Upper lobe of left lung (tissue), 6 donors: ENCODE results near the gene MYLK. TPM values are rescaled to one million over a fixed set of nuclear protein-coding genes. Genes with fewer than 3 reads are reported as not detected.

Experiments used
- ATAC-seq, 2 donors: fragments of 200-7000 bp; cut with Tn5 transposase; one replicate each; pipeline ENCODE4 v1.9.1; 2022; ENCODE audit warnings: mild to moderate bottlenecking in 2 of 2, moderate library complexity in 2 of 2; ENCODE audit not compliant: low FRiP score in 2 of 2
- DNase-seq, 2 donors: peaks; one replicate each; pipeline ENCODE4 v3.0.0-alpha.2; 2019 to 2020
- H3K27ac ChIP-seq, 4 donors: fragments of 200-600 bp; sonication (generic); one replicate each; pipeline ENCODE4 v1.5.1; 2016 to 2019
- H3K27me3 ChIP-seq, 4 donors: fragments of 200-600 bp; sonication (generic); one replicate each; pipeline ENCODE4 v1.5.1; 2017 to 2019
- H3K36me3 ChIP-seq, 4 donors: fragments of 200-600 bp; sonication (generic); one replicate each; pipeline ENCODE4 v1.5.1; 2016 to 2019
- H3K4me1 ChIP-seq, 4 donors: fragments of 200-600 bp; sonication (generic); one replicate each; pipeline ENCODE4 v1.5.1; 2018 to 2019
- H3K4me3 ChIP-seq, 4 donors: fragments of 200-600 bp; sonication (generic); one replicate each; pipeline ENCODE4 v1.5.1; 2017 to 2019; ENCODE audit warnings: mild to moderate bottlenecking in 2 of 4, moderate library complexity in 1 of 4
- H3K9me3 ChIP-seq, 4 donors: fragments of 200-600 bp; sonication (generic); one replicate each; pipeline ENCODE4 v1.5.1; 2018 to 2019
- EP300 ChIP-seq, 4 donors: sonication (generic); formaldehyde crosslinking; IDR thresholded peaks; one replicate each; pipeline ENCODE4 v1.5.1; 2017; ENCODE audit warnings: antibody characterized with exemption in 4 of 4, control low read depth in 2 of 4
- POLR2A ChIP-seq, 4 donors: fragments of 450-650 bp; IDR thresholded peaks; one replicate each; pipeline ENCODE4 v1.5.1; 2016 to 2017; ENCODE audit warnings: antibody characterized with exemption in 4 of 4, mild to moderate bottlenecking in 2 of 4
- POLR2AphosphoS5 ChIP-seq, 2 donors: sonication (generic); formaldehyde crosslinking; IDR thresholded peaks; one replicate each; pipeline ENCODE4 v1.5.1; 2017; ENCODE audit warnings: antibody characterized with exemption in 2 of 2
- WGBS, 2 donors: methylation state at CpG; one replicate each; pipeline ENCODE4 v1.1.5; 2017 to 2018; 5-methylcytosine and 5-hydroxymethylcytosine counted together
- total RNA-seq, 6 donors: library from RNA; depleted of rRNA in 4 of 6; stranded (reverse); fragments of >200 nt in 4 of 6; gene quantifications; one replicate each; pipeline versions ENCODE4 v1.1.0 to v1.2.1, GENCODE V29; 2016 to 2021
- TF ChIP-seq, protein P1 (sequence below), 6 experiments: fragments of 450-650 bp in 4 of 6; fragments of 200-600 bp in 2 of 6; sonication (generic) in 2 of 6; IDR thresholded peaks; one replicate each; pipeline ENCODE4 v1.5.1; 2016 to 2019; ENCODE audit warnings: antibody characterized with exemption in 6 of 6
- donor health status: DM: no; HTN: no; CAD: no; lungs with moderate emphysema.
- donor health status: DM: no; HTN: yes; CAD: no; lungs with severe emphysema.

MYLK gene
- total RNA-seq, 6 donors from 2014 or later = 105 to 378 (median 160) TPM

DNA sequence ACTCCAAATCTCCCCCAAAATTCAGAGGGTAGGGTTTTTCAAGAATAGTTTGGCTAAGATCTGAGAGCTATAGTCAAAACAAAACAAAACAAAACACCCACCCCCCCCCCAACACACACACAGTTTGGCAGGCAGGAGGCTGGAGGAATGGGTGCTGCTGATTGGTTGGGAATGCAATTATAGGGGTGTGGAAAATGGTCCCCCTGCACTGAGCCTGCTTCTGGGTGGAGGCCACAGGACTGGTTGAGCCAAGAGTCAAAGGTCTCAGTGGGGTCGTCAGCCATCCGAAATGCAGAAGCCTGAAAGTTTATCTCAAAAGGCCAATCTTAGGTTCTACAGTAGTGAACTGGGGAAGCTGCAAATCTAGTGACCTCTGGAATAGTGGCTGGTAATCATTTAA lies 296.7 kb downstream of the MYLK start:
- ATAC-seq (no peak), DNase-seq (no peak)
- WGBS, 2 donors = 83 to 95% methylated on average over 2 of the region's 2 CpGs
- H3K9me3 ChIP-seq = peaks cover 0 to 11% (median 8%) of the 10 kb centered on the region in 4 donors
- no peaks in the 10 kb centered on the region for H3K27me3 ChIP-seq
- TF ChIP-seq POLR2AphosphoS5 (IDR thresholded peaks at IDR 0.05) (no peak), EP300 (IDR thresholded peaks at IDR 0.05) (no peak), POLR2A (IDR thresholded peaks at IDR 0.05) (no peak)
- TF ChIP-seq, protein P1, sequence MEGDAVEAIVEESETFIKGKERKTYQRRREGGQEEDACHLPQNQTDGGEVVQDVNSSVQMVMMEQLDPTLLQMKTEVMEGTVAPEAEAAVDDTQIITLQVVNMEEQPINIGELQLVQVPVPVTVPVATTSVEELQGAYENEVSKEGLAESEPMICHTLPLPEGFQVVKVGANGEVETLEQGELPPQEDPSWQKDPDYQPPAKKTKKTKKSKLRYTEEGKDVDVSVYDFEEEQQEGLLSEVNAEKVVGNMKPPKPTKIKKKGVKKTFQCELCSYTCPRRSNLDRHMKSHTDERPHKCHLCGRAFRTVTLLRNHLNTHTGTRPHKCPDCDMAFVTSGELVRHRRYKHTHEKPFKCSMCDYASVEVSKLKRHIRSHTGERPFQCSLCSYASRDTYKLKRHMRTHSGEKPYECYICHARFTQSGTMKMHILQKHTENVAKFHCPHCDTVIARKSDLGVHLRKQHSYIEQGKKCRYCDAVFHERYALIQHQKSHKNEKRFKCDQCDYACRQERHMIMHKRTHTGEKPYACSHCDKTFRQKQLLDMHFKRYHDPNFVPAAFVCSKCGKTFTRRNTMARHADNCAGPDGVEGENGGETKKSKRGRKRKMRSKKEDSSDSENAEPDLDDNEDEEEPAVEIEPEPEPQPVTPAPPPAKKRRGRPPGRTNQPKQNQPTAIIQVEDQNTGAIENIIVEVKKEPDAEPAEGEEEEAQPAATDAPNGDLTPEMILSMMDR (IDR thresholded peaks at IDR 0.05) = no peak
- peaks cover 6 to 31% (median 21%) of the 10 kb centered on the region in 4 donors for H3K4me1 ChIP-seq
- H3K36me3 ChIP-seq = peaks cover 0 to 5% (median 0%) of the 10 kb centered on the region in 4 donors
- H3K27ac ChIP-seq = no peak overlapping the region
- H3K4me3 ChIP-seq = no peak overlapping the region

DNA sequence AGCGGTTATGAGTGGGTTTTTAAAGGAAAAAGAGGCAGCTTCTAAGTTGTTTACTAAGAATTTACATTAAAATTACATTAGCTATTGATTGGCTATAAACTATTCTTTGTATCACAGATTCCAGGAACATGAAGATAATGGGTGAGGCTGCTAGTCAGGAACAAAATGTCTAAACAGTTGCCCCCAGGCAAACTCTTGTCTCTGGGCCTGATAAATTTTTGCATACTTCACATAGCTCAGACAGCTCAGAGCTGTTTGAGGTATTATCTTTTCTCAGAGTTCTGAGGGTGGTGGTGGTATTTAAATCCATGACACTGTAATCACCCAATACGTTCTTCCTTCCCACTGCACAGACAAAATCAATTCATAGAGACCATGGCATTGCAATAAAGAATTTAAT lies 297.2 kb downstream of the MYLK start:
- WGBS, 2 donors = 75 to 86% methylated on average over 2 of the region's 2 CpGs
- TF ChIP-seq POLR2AphosphoS5 (IDR thresholded peaks at IDR 0.05) (no peak), POLR2A (IDR thresholded peaks at IDR 0.05) (no peak), EP300 (IDR thresholded peaks at IDR 0.05) (no peak)
- TF ChIP-seq, protein P1 (IDR thresholded peaks at IDR 0.05) = no peak
- no peak for DNase-seq

DNA sequence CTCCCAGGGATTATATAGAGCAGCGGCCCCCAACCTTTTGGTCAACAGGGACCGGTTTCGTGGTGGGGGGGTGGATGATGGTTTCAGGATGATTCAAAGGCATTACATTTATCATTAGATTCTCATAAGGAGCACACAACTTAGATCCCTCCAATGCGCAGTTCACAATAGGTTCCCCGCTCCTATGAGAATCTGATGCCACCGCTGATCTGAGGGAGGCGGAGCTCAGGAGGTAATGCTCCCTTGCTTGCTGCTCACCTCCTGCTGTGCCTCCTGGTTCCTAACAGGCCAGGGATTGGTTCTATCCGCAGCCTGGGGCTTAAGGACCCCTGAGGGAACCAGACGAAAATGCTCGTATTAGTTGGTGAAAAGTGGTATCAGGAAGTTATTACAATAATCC lies 298.0 kb downstream of the MYLK start:
- TF ChIP-seq, protein P1 (IDR thresholded peaks at IDR 0.05) = no peak
- TF ChIP-seq POLR2AphosphoS5 (IDR thresholded peaks at IDR 0.05) = no peak
- no peak for TF ChIP-seq POLR2A (IDR thresholded peaks at IDR 0.05)
- no peak for TF ChIP-seq EP300 (IDR thresholded peaks at IDR 0.05)
- Histone ChIP-seq H3K27me3 (no peaks in the 10 kb centered on the region), H3K4me3 (peak overlapping the region; percentile 73 to 98 (median 92)), H3K27ac (peak overlapping the region in 3 of 4 donors; percentile 83 to 96 (median 88)), H3K4me1 (peaks cover 6 to 34% (median 21%) of the 10 kb centered on the region in 4 donors), H3K36me3 (peaks cover 0 to 13% (median 0%) of the 10 kb centered on the region in 4 donors), H3K9me3 (peaks cover 0 to 11% (median 7%) of the 10 kb centered on the region in 4 donors)
- ATAC-seq = no peak
- DNase-seq = peak in 1 of 2 donors; percentile 49
- 6 to 9% methylated on average over 7 to 10 of the region's 10 CpGs for WGBS, 2 donors

More for the DNA sequence above, 297.2 kb downstream of the MYLK start:
- Histone ChIP-seq H3K4me1 (peaks cover 6 to 34% (median 21%) of the 10 kb centered on the region in 4 donors), H3K27ac (no peak overlapping the region), H3K4me3 (no peak overlapping the region), H3K27me3 (no peaks in the 10 kb centered on the region), H3K9me3 (peaks cover 0 to 11% (median 8%) of the 10 kb centered on the region in 4 donors), H3K36me3 (peaks cover 0 to 5% (median 0%) of the 10 kb centered on the region in 4 donors)
- no peak for ATAC-seq

DNA sequence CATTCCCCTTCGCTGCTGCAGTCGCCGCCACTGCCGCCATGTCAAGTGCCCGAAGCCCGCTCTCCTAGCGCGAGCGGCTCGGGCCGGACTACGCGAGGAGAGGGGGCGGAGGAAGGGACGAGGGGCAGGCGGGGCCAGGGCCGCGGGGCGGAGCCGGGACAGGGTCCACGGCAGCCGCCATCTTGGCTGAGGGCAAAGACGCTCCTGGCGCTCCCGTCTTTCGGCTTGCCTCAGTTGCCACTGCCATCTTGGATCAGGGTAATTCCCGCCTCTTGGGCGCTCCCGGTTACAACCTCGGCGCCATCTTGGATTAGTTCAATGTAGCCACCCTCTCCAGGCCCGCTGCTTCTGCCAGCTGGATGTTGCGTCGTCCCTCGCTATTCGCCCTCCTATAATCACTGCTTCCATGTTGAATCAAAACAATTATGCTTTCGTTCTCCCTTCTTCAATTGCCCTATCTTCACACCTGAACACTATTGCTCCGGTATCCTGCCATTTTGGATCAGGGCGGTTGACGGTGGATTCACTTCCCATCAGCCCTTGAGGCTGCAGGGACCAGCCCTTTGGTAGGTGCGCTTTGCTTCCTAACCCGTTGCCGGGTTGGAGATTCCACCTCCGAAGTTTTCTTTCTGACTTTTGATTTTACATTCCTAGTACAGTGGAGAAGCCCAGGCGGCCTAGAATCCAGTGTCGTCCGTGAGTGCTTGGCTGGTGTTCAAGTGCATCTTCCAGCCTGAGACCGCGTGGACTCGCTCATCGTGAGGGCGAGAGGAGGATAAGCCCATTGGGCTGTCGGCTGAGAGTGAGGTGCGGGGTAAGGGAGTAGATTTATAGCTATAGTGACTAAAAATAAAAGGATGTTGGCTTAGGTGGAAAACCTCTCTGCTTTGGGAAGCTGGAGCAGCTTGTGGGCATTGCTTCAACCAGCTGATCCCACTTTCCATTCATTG lies 298.9 kb downstream of the MYLK start, which contains the start of gene HACD2:
TSS of gene HACD2 (minus strand) at position 66 of the 950 bp plus-strand sequence. CDS start at position 40, 26 bp downstream.
- peak within 1 kb of the TSS; percentile 87 to 98 (median 92) for H3K4me3 ChIP-seq
- peak within 1 kb of the TSS; percentile 83 to 96 (median 90) for H3K27ac ChIP-seq
- peaks cover 8 to 34% (median 21%) of the 10 kb centered on the region in 4 donors for H3K4me1 ChIP-seq
- 0% methylated on average over 23 to 35 of the region's 54 CpGs for WGBS, 2 donors
- H3K27me3 ChIP-seq = no peaks in the 10 kb centered on the region
- TF ChIP-seq POLR2AphosphoS5 (IDR thresholded peaks at IDR 0.05) (peak; percentile 44 to 95), POLR2A (IDR thresholded peaks at IDR 0.05) (peak in 3 of 4 donors; percentile 19 to 95 (median 68)), EP300 (IDR thresholded peaks at IDR 0.05) (peak in 1 of 4 donors; percentile 59)
- TF ChIP-seq, protein P1 (IDR thresholded peaks at IDR 0.05) = peak in 1 of 6 experiments; percentile 4
- ATAC-seq (peak; percentile 99), DNase-seq (peak; percentile 98 to 99)
- H3K36me3 ChIP-seq = peaks cover 0 to 10% (median 0%) of the 10 kb centered on the region in 4 donors
- peaks cover 0 to 2% (median 0%) of the 10 kb centered on the region in 4 donors for H3K9me3 ChIP-seq
